GM19023 (cell line): ENCODE measurements around the gene MRPL41.
"Not testable (repeated sequence)": the region's sequence is repeated elsewhere in the genome, so short reads cannot be mapped to it uniquely, and the experiment has no call there.

ENCODE experiments used
- ATAC-seq: cut with Tn5 transposase; IDR thresholded peaks from one replicate; pipeline ENCODE4 v1.9.1; 2021; ENCODE audit warnings: mild to moderate bottlenecking, moderate library complexity; ENCODE audit not compliant: unreplicated experiment

MRPL41 gene

DNA sequence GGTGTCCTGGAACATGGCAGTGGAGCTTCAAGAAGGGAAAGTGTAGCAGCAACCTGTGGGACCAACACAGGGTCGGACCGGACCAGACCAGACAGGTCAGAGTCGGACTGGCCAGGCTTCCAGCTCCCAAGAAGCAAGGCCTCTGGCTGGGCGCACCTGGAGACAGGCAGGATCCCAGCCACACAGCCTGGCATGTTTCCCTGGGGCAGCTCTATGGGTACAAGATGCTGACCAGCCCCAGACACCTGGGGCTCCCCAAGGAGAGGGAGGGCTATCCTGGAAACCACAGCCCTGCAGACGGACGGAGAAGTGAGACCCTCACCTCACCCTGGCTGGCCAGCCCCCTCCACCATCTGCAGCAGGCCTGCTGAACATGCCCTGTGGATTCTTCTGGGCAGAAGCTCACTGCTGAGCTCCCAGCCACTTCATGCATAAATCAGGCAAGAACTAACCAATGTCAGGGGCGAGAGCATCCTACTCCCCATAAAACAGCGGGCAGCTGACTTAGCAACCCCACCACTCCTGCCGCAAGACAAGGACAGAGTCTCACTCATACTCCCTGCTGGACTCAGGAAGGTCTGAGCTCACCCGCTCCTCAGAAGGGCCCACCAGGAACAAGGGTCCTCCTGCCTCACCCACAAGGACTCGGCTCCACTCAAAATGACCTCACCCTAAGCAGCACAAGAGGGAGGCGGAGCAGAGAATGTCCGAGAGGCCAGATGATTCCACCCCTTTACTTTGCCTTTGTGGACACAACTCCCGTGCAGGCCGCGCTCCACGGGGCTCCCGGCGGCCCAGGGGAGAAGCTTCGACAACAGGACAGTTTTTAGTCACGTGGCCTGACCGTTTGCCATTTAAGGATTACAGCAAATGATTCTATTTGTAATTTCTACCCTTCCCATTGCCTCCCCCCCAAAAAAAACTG is 29.9 kb downstream of the MRPL41 start:
- ATAC-seq = no peak

DNA sequence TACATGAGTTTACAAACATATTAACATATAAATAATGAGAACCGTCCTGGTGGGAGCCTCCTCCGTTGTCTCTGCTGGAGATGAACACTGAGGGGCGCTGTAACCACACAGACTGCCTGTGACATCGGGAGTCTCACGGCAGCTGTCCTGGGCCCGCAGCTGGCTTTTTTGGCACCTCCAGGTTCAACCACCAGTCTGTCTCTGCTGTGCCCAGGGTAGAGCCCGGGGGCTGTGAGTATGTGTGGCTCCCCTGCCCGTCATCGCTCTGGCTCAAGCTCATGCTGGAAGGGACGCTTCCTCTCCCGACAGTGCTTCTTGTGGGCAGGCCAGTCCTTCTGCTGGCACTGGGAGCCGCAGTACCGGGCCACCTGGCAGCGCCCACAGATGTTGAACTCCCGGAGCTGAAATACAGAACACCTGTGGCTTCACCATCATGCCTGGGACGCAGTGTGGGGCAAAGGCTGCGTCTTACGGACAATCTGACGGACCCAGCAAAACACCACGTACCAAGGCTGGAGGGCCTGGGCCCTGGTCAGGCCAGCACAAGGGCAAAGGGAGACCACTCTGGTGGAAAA is 30.7 kb downstream of the MRPL41 start:
- no peak for ATAC-seq

DNA sequence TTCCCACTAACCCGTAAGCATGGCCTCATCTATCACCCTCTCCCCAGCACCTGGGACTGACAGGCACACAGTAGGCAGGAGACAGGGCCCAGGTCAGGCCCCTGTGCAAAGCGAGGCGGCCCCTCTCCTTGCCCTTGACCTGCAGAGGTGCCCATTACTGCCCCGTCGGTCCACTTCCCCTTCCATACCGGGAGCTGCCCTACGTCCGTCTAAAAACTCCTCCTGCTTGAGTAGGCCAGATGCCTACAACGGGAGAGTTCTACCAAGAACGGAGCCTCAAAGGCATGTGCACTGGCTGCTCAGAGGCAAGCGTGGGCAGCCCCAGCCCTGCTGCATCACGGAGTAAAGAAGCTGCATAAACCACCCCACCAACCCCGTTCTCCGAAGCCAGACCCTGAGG is 31.7 kb downstream of the MRPL41 start:
- ATAC-seq = no peak

DNA sequence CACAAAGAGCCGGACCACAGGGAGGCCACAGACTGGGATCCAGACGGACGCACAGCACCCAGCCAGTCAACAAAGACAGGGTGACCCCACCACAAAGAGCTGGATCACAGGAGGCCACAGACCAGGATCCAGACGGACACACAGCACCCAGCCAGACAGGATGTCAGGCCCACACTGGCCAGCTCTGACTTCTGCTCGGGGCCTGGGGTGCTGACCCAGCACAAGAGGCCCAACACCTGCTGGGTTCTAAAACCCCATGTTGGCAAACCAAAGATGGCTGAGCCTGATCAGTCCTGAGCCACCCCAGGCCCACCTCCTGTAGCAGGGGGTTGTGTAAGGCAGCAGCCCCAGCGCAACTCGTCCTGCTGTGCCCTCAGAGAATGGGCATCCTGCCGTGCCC is 32.3 kb downstream of the MRPL41 start:
- ATAC-seq = no peak

DNA sequence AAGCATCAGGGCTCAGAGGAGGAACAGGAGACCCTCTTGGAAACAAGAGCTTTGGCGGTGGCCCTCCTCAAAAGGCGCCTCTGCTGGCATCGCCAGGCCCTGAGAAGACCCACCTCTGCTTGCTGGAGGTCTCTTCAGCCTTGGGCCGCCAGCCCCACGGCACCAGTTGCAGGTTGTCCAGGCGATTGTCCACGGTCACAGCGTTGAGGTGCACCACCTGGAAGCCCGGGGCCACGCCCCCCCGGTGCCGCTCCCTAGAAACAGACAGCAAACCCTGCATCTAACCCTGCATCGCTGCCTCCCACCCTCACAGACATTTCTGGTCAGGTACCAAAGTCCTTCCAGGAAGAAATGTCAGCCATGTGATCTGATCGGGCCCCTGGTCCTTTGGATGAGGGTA is 35.2 kb downstream of the MRPL41 start:
- no peak for ATAC-seq

DNA sequence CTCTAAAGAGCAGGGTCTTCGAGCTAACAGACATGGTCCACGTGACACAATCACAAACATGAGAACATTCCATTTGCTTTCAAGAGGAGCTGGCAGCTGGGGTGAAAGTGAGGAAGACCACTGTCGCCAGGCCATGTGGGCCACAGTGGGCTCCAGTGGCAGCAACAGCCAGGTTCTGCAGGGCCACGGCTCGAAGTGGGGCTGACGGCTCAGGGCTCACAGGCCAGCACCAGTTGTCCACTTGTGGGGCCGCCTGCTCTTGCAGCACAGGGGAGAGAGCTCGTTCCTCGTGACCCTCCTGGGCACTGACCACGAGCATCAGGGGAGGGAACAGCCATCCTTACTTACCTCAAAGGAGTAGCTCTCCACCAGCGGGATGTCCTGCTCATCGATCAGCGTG is 36.6 kb downstream of the MRPL41 start:
- no peak for ATAC-seq

DNA sequence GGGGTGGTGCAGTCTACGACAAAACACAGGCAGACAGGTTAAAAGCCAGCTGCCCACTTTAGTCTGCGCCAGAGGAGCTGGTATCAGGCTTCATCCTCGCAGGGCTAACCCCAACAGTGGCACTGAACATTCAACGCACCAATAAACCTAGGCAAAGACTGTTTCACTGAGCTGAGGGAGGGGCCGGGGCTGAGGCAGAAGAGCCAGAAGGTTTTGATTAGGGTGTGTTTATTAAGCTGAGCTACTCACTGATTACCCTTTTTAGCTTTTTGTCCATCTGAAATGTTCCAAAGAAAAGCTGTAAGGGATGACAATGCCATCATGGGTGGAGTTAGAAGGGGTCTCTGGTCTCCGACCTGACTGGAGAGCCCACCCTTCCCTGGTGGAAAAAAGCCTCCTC is 37.2 kb downstream of the MRPL41 start:
- ATAC-seq = no peak

DNA sequence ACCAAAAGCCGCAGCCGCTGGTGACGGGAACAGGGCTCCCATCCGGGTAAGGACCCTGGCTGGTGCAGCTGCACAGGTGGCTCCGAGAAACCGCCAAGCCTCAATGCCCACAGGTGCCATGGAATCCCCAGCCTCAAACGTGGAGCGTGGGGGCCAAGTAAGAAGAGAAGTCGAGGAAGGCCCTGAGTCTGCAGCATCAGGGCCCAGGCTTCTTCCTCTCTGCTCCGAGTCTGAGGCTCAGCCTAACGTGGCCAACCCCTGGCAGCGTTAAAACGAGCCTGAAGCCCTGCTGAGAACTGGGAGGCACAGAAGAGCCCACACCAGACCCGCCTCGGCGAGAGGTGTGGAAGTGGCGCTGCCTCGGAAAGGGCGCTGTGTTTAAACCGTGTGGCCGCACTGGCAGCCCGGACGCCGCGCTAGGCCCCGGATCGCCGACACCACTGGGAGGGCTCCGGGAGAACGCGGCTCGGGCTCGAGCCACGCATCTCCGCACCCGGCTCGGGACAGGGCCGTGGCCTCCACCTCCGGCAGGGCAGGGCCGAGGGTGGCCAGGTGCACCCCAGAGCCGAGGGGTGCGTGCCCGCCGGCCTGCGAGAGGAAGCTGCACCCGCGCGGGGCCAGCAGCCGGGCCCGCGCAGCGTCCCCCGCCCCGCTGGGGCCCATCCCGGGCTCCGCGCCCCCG is 37.9 kb downstream of the MRPL41 start:
- ATAC-seq = peak; percentile 5

DNA sequence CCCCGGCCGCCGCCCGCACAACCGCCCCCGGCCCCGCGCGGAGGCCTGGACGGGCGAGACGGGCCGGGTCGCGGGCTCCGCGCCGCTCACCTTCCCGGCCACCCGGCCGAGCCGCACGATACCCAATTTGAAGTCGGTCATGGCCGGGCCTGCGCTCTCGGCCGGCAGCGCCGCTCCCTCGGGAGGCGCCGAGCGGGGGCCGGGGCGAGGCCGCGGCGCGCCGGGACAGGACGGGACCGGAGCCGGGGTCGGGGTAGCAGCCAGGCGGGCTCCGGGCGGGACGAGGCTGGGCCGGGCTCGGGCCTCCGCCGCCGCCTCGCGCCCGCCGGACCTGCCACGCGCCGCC is 38.4 kb downstream of the MRPL41 start:
- ATAC-seq = peak; percentile 13

DNA sequence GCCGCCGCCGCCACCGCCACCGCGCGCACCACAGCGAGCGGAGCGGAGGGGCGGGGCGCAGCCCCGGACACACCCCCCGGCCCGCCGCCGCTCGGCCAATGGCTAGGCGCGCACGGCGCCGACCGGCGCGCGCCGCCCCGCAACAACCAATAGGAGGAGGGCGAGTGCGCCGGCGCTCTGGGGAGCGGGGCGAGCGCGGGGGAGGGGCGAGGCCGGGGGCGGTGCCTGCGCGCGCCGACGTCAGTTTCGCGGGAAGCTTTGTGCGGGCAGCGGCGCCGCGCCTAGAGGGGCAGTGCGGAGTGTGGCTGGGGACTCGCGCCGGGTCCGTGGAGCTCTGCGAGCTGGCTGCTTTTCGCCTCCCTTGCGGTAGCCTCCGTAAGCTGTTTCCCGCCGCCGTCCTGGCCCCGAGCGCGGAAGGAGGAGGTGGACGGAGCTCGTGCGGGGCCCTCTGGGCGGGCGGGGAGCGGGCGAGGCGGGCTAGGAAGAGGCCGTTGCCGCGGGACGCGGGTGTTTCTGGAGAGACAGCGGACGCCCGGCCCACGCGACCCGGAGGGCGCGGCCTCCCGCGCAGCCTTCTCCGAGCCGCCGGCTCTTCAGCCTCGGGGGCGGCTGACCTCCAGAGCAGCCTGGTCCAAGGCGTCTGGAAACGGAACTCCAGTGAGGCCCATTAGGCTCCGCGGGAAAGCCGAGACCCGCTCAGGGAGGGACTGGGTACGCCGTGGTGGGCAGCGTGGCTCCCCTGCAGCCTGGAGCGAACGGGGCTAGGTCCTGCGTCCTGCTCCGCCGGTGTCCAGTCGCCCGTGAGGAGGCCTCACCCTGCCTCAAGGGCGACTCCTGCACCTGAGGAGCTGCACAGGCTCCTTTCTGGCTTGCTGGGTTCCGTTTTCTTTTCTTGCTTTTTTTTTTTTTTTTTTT is 39.0 kb downstream of the MRPL41 start, which contains the start of gene ZMYND19:
ZMYND19 (minus strand) TSS at position 44 of the 915 bp plus-strand sequence. CDS start 249 bp downstream, outside the sequence.
- ATAC-seq = peak; percentile 88

DNA sequence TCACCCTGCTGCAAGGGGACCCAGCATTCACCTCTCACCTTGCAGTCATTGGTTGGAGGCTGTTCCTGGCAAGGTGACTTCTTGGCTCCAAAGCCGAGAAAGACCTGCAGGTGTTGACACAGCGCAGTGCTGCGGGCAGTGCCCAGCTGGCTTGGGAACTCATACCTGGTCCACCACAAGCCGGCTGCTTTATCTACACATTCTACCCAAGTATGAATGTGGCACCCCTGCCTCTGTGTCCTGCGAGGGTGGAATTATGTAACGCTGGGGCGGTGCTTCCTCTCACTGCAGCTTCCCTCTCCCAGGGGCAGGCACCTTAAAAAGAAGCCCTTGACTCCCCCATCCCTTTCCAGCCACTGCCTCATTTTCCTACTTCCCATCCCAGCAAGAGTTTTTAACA is 41.1 kb downstream of the MRPL41 start:
- ATAC-seq = no peak

DNA sequence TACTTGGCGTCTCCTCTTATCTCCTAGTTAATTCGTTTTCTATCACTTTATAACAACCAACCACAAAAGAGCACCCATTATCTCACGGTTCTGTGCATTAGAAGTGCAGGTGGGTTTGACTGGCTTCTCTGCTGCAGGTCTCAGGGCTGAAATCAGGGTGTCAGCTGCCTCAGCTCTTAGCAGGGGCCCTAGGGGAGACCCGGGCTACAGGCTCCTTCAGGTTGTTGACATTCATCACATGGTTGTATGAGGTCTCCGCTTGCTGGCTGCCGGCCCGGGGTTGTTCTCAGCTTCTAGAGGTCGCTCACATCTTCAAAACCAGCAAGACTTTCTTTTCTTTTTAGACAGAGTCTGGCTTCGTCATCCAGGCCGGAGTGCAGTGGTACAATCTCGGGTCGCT is 41.5 kb downstream of the MRPL41 start:
- ATAC-seq = no peak

DNA sequence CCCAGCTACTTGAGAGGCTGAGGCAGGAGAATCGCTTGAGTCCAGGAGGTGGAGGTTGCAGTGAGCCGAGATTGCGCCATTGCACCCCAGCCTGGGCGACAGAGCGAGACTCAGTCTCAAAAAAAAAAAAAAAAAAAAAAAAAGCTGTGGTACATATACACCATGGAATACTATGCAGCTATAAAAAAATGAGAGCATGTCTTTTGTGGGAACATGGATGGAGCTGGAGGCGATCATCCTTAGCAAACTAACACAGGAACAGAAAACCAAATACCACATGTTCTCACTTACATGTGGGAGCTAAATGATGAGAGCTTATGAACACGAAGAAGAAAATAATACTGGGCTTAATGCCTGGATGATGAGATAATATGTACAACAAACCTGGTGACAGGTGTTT is 44.9 kb downstream of the MRPL41 start:
- not testable (repeated sequence) for ATAC-seq

DNA sequence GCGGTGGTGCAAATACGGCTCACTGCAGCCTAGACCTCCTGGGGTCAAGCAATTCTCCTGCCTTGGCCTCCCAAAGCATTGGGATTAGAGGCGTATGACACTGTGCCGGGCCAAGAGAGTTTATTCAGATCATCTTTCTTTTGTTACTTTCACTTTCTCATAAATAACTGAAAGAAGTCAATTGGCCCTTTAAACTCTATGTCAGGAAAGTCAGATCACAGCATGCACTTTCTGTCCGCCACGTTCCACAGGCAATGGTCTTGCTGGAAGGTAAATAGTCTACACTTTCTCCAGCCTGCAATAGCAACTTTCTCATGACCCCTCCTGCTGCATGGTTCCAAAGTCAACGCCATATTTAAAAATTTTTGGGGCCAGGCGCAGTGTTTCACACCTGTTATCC is 47.3 kb downstream of the MRPL41 start:
- no peak for ATAC-seq
